A673 (cell line): ENCODE results near the gene OR2L13. TPM values are rescaled to one million over a fixed set of nuclear protein-coding genes. Genes with fewer than 3 reads are reported as not detected.

Experiments used
- BruUV-seq: library from RNA; stranded (reverse); fragments of 400-500 nt; replicated peaks from 2 replicates; lab custom pipeline; 2021; lab: Mats Ljungman, UMichigan
- CTCF ChIA-PET: fragments of 300-600 bp; sonication (Branson Sonifier 250); formaldehyde crosslinking; loops from one replicate; lab custom pipeline; 2022; ENCODE audit warnings: antibody characterized with exemption; lab: Charles Lee
- POLR2A ChIA-PET: fragments of 300-600 bp; sonication (Branson Sonifier 250); formaldehyde crosslinking; loops from one replicate; lab custom pipeline; 2022; ENCODE audit warnings: antibody characterized with exemption; ENCODE audit not compliant: low non-redundant PET; lab: Charles Lee
- DNase-seq: peaks from one replicate; pipeline ENCODE4 v3.0.0-alpha.2; 2015; ENCODE audit warnings: low spot score
- H3K27ac ChIP-seq: fragments of 200-600 bp; sonication (generic); 2 replicates; pipeline ENCODE4 v1.5.1; 2016; ENCODE audit warnings: mixed run types, low read depth, mild to moderate bottlenecking, mixed read lengths, antibody characterized with exemption, low read length; ENCODE audit not compliant: poor library complexity, severe bottlenecking
- H3K27me3 ChIP-seq: fragments of 200-600 bp; sonication (generic); replicated peaks from 2 replicates; pipeline ENCODE4 v1.6.1; 2017; ENCODE audit warnings: mixed run types, low read depth, mild to moderate bottlenecking, mixed read lengths, antibody characterized with exemption, low read length; ENCODE audit not compliant: insufficient read depth, poor library complexity
- H3K36me3 ChIP-seq: fragments of 200-600 bp; sonication (generic); 2 replicates; pipeline ENCODE4 v1.6.1; 2016; ENCODE audit warnings: mixed run types, mild to moderate bottlenecking, mixed read lengths, antibody characterized with exemption, low read length; ENCODE audit not compliant: insufficient read depth, poor library complexity, severe bottlenecking
- H3K4me1 ChIP-seq: fragments of 200-600 bp; sonication (generic); 2 replicates; pipeline ENCODE4 v1.6.1; 2017; ENCODE audit warnings: mixed run types, mild to moderate bottlenecking, mixed read lengths, antibody characterized with exemption, low read length; ENCODE audit not compliant: insufficient read depth, poor library complexity, severe bottlenecking
- H3K4me3 ChIP-seq: fragments of 200-600 bp; sonication (generic); 2 replicates; pipeline ENCODE4 v1.5.1; 2016; ENCODE audit warnings: low read depth, mixed run types, mild to moderate bottlenecking, mixed read lengths, low read length; ENCODE audit not compliant: poor library complexity, severe bottlenecking
- H3K9me3 ChIP-seq: fragments of 200-600 bp; sonication (generic); 2 replicates; pipeline ENCODE4 v1.6.1; 2016; ENCODE audit warnings: mixed run types, low read depth, mild to moderate bottlenecking, mixed read lengths, antibody characterized with exemption, low read length; ENCODE audit not compliant: poor library complexity, severe bottlenecking
- EZH2 ChIP-seq: fragments of 200-600 bp; sonication (generic); IDR thresholded peaks from 2 replicates; pipeline ENCODE4 v1.6.1; 2017; ENCODE audit warnings: borderline replicate concordance, low read depth, mild to moderate bottlenecking, mixed read lengths, antibody characterized with exemption, low read length; ENCODE audit not compliant: poor library complexity, severe bottlenecking
- intact Hi-C: fragments of 100-400 bp; cut with micrococcal nuclease; formaldehyde crosslinking; loops from one replicate; pipeline ENCODE4 v1.10.0; 2022; ENCODE audit not compliant: unreplicated experiment
- total RNA-seq: library from RNA; stranded (reverse); gene quantifications from 2 replicates; pipeline ENCODE4 v1.2.3, GENCODE V29; 2021
- TF ChIP-seq, protein P1 (sequence below): fragments of 300-800, 200-600 bp; sonication (generic); conservative IDR thresholded peaks from 2 replicates; pipeline ENCODE4 v1.5.1; 2017; ENCODE audit warnings: low read depth, mild to moderate bottlenecking, antibody characterized with exemption, low read length, moderate library complexity, mixed read lengths

The OR2L13 gene
- total RNA-seq, 1 experiment from 2014 or later = not detected

DNA sequence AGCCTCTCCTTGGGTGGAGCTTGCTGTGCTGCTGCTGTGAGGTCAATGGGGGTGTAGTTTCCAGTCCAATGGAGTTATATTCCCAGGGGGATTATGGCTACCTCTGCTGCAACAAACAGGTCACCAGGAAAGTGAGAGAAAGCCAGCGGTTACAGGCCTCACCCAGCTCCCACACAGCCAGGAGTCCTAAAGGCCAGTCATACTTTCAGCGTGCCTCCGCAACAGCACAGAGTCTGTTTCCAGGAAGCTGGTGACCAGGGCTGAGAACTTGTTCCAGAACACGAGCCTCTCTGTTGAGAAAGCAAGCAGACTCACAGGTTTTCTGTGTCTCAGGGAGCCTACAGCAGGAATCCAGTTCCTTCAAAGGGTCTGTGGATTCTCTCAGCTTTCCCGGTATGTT lies 32.7 kb downstream of the OR2L13 start:
- H3K9me3 ChIP-seq = peaks cover 28% of the 10 kb centered on the region
- no peak overlapping the region for H3K27ac ChIP-seq
- BruUV-seq = no TSS peak
- TF ChIP-seq, protein P1, sequence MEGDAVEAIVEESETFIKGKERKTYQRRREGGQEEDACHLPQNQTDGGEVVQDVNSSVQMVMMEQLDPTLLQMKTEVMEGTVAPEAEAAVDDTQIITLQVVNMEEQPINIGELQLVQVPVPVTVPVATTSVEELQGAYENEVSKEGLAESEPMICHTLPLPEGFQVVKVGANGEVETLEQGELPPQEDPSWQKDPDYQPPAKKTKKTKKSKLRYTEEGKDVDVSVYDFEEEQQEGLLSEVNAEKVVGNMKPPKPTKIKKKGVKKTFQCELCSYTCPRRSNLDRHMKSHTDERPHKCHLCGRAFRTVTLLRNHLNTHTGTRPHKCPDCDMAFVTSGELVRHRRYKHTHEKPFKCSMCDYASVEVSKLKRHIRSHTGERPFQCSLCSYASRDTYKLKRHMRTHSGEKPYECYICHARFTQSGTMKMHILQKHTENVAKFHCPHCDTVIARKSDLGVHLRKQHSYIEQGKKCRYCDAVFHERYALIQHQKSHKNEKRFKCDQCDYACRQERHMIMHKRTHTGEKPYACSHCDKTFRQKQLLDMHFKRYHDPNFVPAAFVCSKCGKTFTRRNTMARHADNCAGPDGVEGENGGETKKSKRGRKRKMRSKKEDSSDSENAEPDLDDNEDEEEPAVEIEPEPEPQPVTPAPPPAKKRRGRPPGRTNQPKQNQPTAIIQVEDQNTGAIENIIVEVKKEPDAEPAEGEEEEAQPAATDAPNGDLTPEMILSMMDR = no peak
- TF ChIP-seq EZH2 = no peak
- ChIA-PET POLR2A (no interaction called here), CTCF (no interaction called here)
- no peaks in the 10 kb centered on the region for H3K36me3 ChIP-seq
- H3K4me1 ChIP-seq = no peaks in the 10 kb centered on the region
- no peak for DNase-seq
- no peak overlapping the region for H3K4me3 ChIP-seq
- intact Hi-C loops = no loop called here
- no peaks in the 10 kb centered on the region for H3K27me3 ChIP-seq

DNA sequence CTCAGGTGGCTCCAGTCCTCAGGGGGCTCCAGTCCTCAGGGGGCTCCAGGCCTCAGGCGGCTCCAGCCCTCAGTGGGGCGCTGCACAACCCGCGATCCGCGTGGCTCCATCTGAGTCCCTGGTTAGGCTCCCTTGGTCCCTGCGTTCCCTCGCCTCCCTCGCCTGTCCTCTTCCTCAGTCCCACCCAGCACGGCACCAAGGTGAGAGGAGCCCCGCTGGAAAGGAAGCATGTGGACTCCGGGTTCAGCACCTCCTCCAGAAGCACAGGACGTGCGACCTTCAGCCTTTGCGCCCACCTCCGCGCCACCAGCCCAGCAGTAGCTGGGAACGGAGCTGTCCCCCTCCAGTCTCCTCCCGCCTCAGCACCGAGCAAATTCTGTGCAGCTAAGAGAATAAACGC lies 41.8 kb downstream of the OR2L13 start:
- Histone ChIP-seq H3K4me3 (no peak overlapping the region), H3K36me3 (no peaks in the 10 kb centered on the region), H3K27ac (no peak overlapping the region), H3K4me1 (no peaks in the 10 kb centered on the region), H3K27me3 (no peaks in the 10 kb centered on the region), H3K9me3 (peaks cover 17% of the 10 kb centered on the region)
- CTCF ChIA-PET = no interaction called here
- POLR2A ChIA-PET = no interaction called here
- DNase-seq = no peak
- intact Hi-C loops = no loop called here
- TF ChIP-seq, protein P1 = no peak
- no peak for TF ChIP-seq EZH2
- BruUV-seq = no TSS peak

DNA sequence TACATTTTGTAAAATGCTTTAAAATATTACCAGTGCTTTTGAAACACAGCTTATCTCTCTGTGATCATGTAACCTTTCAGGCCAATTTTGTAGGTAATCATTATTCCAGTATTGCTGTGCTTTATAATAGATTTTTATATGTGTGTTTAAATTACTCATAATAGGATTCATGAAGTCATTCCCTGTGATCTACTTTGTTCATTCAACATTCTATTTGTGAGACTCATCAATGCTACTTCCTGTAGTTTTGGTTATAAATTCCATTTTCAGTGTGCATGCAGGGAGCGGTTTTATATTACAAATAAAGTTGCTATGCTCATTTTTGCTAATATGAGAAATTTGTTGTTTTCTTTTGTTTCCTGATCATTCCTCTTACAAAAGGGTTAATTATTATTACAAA lies 45.9 kb downstream of the OR2L13 start:
- CTCF ChIA-PET = no interaction called here
- DNase-seq = no peak
- peaks cover 11% of the 10 kb centered on the region for H3K9me3 ChIP-seq
- intact Hi-C loops = no loop called here
- POLR2A ChIA-PET = no interaction called here
- no peaks in the 10 kb centered on the region for H3K4me1 ChIP-seq
- H3K36me3 ChIP-seq = no peaks in the 10 kb centered on the region
- no peak overlapping the region for H3K27ac ChIP-seq
- BruUV-seq = no TSS peak
- no peaks in the 10 kb centered on the region for H3K27me3 ChIP-seq
- TF ChIP-seq, protein P1 = no peak
- TF ChIP-seq EZH2 = no peak
- no peak overlapping the region for H3K4me3 ChIP-seq
